Right renal pelvis (tissue), 4 donors: ENCODE data around the gene SBK2. TPM values are rescaled to one million over a fixed set of nuclear protein-coding genes. Genes with fewer than 3 reads are reported as not detected.

Experiments
- polyA plus RNA-seq, 4 donors: library from polyadenylated mRNA; unstranded; fragments of 120-200 nt; gene quantifications; one replicate each; pipeline ENCODE4 v1.2.1, GENCODE V29; 2013; ENCODE audit not compliant: insufficient read length in 4 of 4

SBK2 gene
- polyA plus RNA-seq, 4 donors, result 0.62 to 0.97 (median 0.67) TPM

Other genes with a start within 250 kb of the SBK2 start
- 1 to 10 TPM in 3 of 4 donors, under 1 TPM in 1; 0.72 to 1.6 (median 1.4) TPM for gene TMEM150B, start 211.8 kb downstream of the SBK2 start, polyA plus RNA-seq
- gene KMT5C, start 197.3 kb downstream of the SBK2 start, polyA plus RNA-seq, result 10 to 100 TPM; 14.0 to 25.5 (median 16.9) TPM
- gene COX6B2, start 182.4 kb downstream of the SBK2 start, polyA plus RNA-seq, result 1 to 10 TPM in 1 of 4 donors, under 1 TPM in 3; 0.45 to 1.5 (median 0.72) TPM
- gene GARIN5B, start 173.9 kb downstream of the SBK2 start, polyA plus RNA-seq, result under 1 TPM; 0.10 to 0.25 (median 0.16) TPM
- 1 to 10 TPM; 1.0 to 1.8 (median 1.5) TPM for gene IL11, start 166.7 kb downstream of the SBK2 start, polyA plus RNA-seq
- under 1 TPM in 2 of 4 donors, not detected in 2; 0.47 to 0.56 TPM for gene TMEM190, start 160.3 kb downstream of the SBK2 start, polyA plus RNA-seq
- 1 to 10 TPM in 1 of 4 donors, under 1 TPM in 3; 0.22 to 1.6 (median 0.62) TPM for gene TMEM238, start 152.8 kb downstream of the SBK2 start, polyA plus RNA-seq
- gene RPL28, start 151.2 kb downstream of the SBK2 start, polyA plus RNA-seq, result 1,000 to 10,000 TPM in 1 of 4 donors, 100 to 1,000 TPM in 3; 895 to 1,455 (median 919) TPM
- gene UBE2S, start 129.3 kb downstream of the SBK2 start, polyA plus RNA-seq, result 10 to 100 TPM; 42.6 to 69.0 (median 48.9) TPM
- gene SHISA7, start 93.8 kb downstream of the SBK2 start, polyA plus RNA-seq, result under 1 TPM; 0.10 to 0.14 (median 0.13) TPM
- gene ISOC2, start 75.5 kb downstream of the SBK2 start, polyA plus RNA-seq, result 10 to 100 TPM; 35.2 to 54.6 (median 38.7) TPM
- not detected for gene C19orf85, start 72.4 kb downstream of the SBK2 start, polyA plus RNA-seq
- 1 to 10 TPM; 3.2 to 5.4 (median 3.6) TPM for gene ZNF628, start 60.5 kb downstream of the SBK2 start, polyA plus RNA-seq
- gene NAT14, start 51.9 kb downstream of the SBK2 start, polyA plus RNA-seq, result 10 to 100 TPM; 43.6 to 68.7 (median 51.3) TPM
- 1 to 10 TPM; 1.6 to 2.9 (median 2.3) TPM for gene SSC5D, start 48.7 kb downstream of the SBK2 start, polyA plus RNA-seq
- gene SBK3, start 8.4 kb upstream of the SBK2 start, polyA plus RNA-seq, result under 1 TPM in 2 of 4 donors, not detected in 2; 0.13 to 0.28 TPM
- gene ZNF579, start 43.7 kb upstream of the SBK2 start, polyA plus RNA-seq, result 10 to 100 TPM; 14.4 to 21.1 (median 18.3) TPM
- 10 to 100 TPM; 19.6 to 23.0 (median 20.3) TPM for gene FIZ1, start 62.4 kb upstream of the SBK2 start, polyA plus RNA-seq
- 10 to 100 TPM in 1 of 4 donors, 1 to 10 TPM in 3; 7.7 to 12.0 (median 8.8) TPM for gene ZNF524, start 63.2 kb upstream of the SBK2 start, polyA plus RNA-seq
- gene ZNF865, start 68.5 kb upstream of the SBK2 start, polyA plus RNA-seq, result 10 to 100 TPM in 1 of 4 donors, 1 to 10 TPM in 3; 7.3 to 12.7 (median 7.8) TPM
- gene ZNF784, start 87.4 kb upstream of the SBK2 start, polyA plus RNA-seq, result 10 to 100 TPM in 3 of 4 donors, 1 to 10 TPM in 1; 9.2 to 13.5 (median 11.2) TPM
- 10 to 100 TPM; 37.9 to 49.7 (median 43.6) TPM for gene ZNF580, start 103.9 kb upstream of the SBK2 start, polyA plus RNA-seq
- gene ZNF581, start 106.5 kb upstream of the SBK2 start, polyA plus RNA-seq, result 10 to 100 TPM; 24.0 to 35.7 (median 25.6) TPM
- gene CCDC106, start 111.1 kb upstream of the SBK2 start, polyA plus RNA-seq, result 10 to 100 TPM; 19.5 to 26.7 (median 21.3) TPM
- gene U2AF2, start 117.9 kb upstream of the SBK2 start, polyA plus RNA-seq, result 100 to 1,000 TPM; 178 to 218 (median 182) TPM
- gene EPN1, start 138.1 kb upstream of the SBK2 start, polyA plus RNA-seq, result 100 to 1,000 TPM in 3 of 4 donors, 10 to 100 TPM in 1; 90.2 to 163 (median 102) TPM
- gene NLRP9, start 201.3 kb upstream of the SBK2 start, polyA plus RNA-seq, result under 1 TPM in 1 of 4 donors, not detected in 3; 0.05 TPM
- gene RFPL4A, start 222.0 kb upstream of the SBK2 start, polyA plus RNA-seq, result under 1 TPM in 1 of 4 donors, not detected in 3; 0.10 TPM
- gene RFPL4AL1, start 232.0 kb upstream of the SBK2 start, polyA plus RNA-seq, result under 1 TPM in 1 of 4 donors, not detected in 3; 0.30 TPM